IMR-90 (cell line): ENCODE data around the gene SPARCL1. TPM values are rescaled to one million over a fixed set of nuclear protein-coding genes. Genes with fewer than 3 reads are reported as not detected.

Experiments
- ATAC-seq: fragments of 200-7000 bp; cut with Tn5 transposase; 2 replicates; pipeline ENCODE4 v1.9.1; 2020; ENCODE audit warnings: low read depth, mild to moderate bottlenecking, moderate library complexity
- BruUV-seq: library from RNA; stranded (reverse); fragments of 400-500 nt; replicated peaks from 2 replicates; lab custom pipeline; 2021; lab: Mats Ljungman, UMichigan
- CTCF ChIA-PET: fragments of 300-600 bp; formaldehyde crosslinking; extraction: SDS; loops from one replicate; lab custom pipeline; 2021; ENCODE audit warnings: antibody characterized with exemption; lab: Yijun Ruan, JAX
- POLR2A ChIA-PET: fragments of 300-600 bp; sonication (Branson Sonifier 250); formaldehyde crosslinking; loops from one replicate; lab custom pipeline; 2022; ENCODE audit warnings: antibody characterized with exemption; ENCODE audit not compliant: unreplicated experiment; lab: Charles Lee
- DNase-seq: peaks from one replicate; pipeline ENCODE4 v3.0.0; 2013
- H2AFZ ChIP-seq: replicated peaks from 2 replicates; pipeline ENCODE3; 2013; ENCODE audit warnings: low read length, mild to moderate bottlenecking; ENCODE audit not compliant: poor library complexity
- H2AK5ac ChIP-seq: 2 replicates; pipeline ENCODE4 v1.6.1; 2013; ENCODE audit warnings: low read depth, low read length, inconsistent platforms
- H2AK9ac ChIP-seq: replicated peaks from 2 replicates; pipeline ENCODE3; 2013; ENCODE audit warnings: mild to moderate bottlenecking, low read depth, low read length, moderate library complexity; ENCODE audit not compliant: poor library complexity
- H2BK120ac ChIP-seq: 2 replicates; pipeline ENCODE4 v1.6.1; 2013; ENCODE audit warnings: low read depth, low read length, inconsistent platforms
- H2BK15ac ChIP-seq: 3 replicates; pipeline ENCODE4 v1.6.1; 2013; ENCODE audit warnings: low read depth, low read length, inconsistent platforms
- H2BK20ac ChIP-seq: 2 replicates; pipeline ENCODE4 v1.6.1; 2013; ENCODE audit warnings: low read depth, mild to moderate bottlenecking, inconsistent platforms, low read length, moderate library complexity
- H2BK5ac ChIP-seq: 2 replicates; pipeline ENCODE4 v1.6.1; 2013; ENCODE audit warnings: mild to moderate bottlenecking, low read depth, low read length, inconsistent platforms; ENCODE audit not compliant: poor library complexity, severe bottlenecking
- H3K14ac ChIP-seq: replicated peaks from 2 replicates; pipeline ENCODE4 v1.6.1; 2013; ENCODE audit warnings: low read depth, low read length, inconsistent platforms
- H3K18ac ChIP-seq: 2 replicates; pipeline ENCODE4 v1.6.1; 2013; ENCODE audit warnings: low read depth, low read length, control low read depth
- H3K23ac ChIP-seq: 2 replicates; pipeline ENCODE4 v1.6.1; 2013; ENCODE audit warnings: low read depth, low read length, inconsistent platforms
- H3K27ac ChIP-seq: 2 replicates; pipeline ENCODE4 v1.5.1; 2013; ENCODE audit warnings: mild to moderate bottlenecking, control low read depth, low read length; ENCODE audit not compliant: insufficient read depth
- H3K27me3 ChIP-seq: 2 replicates; pipeline ENCODE4 v1.6.1; 2013; ENCODE audit warnings: low read length; ENCODE audit not compliant: control insufficient read depth, insufficient read depth
- H3K36me3 ChIP-seq: 2 replicates; pipeline ENCODE4 v1.6.1; 2013; ENCODE audit warnings: low read length, mixed read lengths; ENCODE audit not compliant: control insufficient read depth, insufficient read depth
- H3K4ac ChIP-seq: 2 replicates; pipeline ENCODE4 v1.6.1; 2013; ENCODE audit warnings: low read depth, low read length, inconsistent platforms
- H3K4me1 ChIP-seq: 2 replicates; pipeline ENCODE4 v1.6.1; 2013; ENCODE audit warnings: low read length, mixed read lengths; ENCODE audit not compliant: control insufficient read depth, insufficient read depth
- H3K4me2 ChIP-seq: 2 replicates; pipeline ENCODE4 v1.6.1; 2013; ENCODE audit warnings: low read depth, mild to moderate bottlenecking, control low read depth, low read length, moderate library complexity
- H3K4me3 ChIP-seq: 2 replicates; pipeline ENCODE4 v1.5.1; 2013; ENCODE audit warnings: low read depth, mild to moderate bottlenecking, control low read depth, low read length, moderate library complexity; ENCODE audit not compliant: insufficient read depth
- H3K56ac ChIP-seq: 2 replicates; pipeline ENCODE4 v1.6.1; 2013; ENCODE audit warnings: low read length, inconsistent platforms; ENCODE audit not compliant: insufficient read depth; ENCODE audit errors: extremely low read depth
- H3K79me1 ChIP-seq, 2 experiments: 2 replicates each; pipeline ENCODE4 v1.6.1; 2013; ENCODE audit warnings: low read length in 2 of 2, inconsistent platforms in 1 of 2, low read depth in 1 of 2
- H3K9ac ChIP-seq: 2 replicates; pipeline ENCODE4 v1.6.1; 2013; ENCODE audit warnings: low read depth, low read length, control low read depth
- H3K9me1 ChIP-seq: 2 replicates; pipeline ENCODE4 v1.6.1; 2013; ENCODE audit warnings: low read length, inconsistent platforms; ENCODE audit not compliant: insufficient read depth
- H3K9me3 ChIP-seq: 2 replicates; pipeline ENCODE4 v1.6.1; 2013; ENCODE audit warnings: low read length; ENCODE audit not compliant: control insufficient read depth, insufficient read depth
- H4K20me1 ChIP-seq: 2 replicates; pipeline ENCODE4 v1.6.1; 2013; ENCODE audit warnings: low read length, inconsistent platforms; ENCODE audit not compliant: insufficient read depth
- H4K5ac ChIP-seq: 2 replicates; pipeline ENCODE4 v1.6.1; 2013; ENCODE audit warnings: mild to moderate bottlenecking, low read depth, low read length, control low read depth
- H4K8ac ChIP-seq, 2 experiments: 2 replicates each; pipeline ENCODE4 v1.6.1; 2013; ENCODE audit warnings: low read depth in 2 of 2, low read length in 2 of 2, control low read depth in 1 of 2, inconsistent platforms in 1 of 2
- H4K91ac ChIP-seq: 2 replicates; pipeline ENCODE4 v1.6.1; 2013; ENCODE audit warnings: low read depth, low read length, inconsistent platforms; ENCODE audit not compliant: insufficient read depth
- CEBPB ChIP-seq: IDR thresholded peaks from 2 replicates; pipeline ENCODE4 v1.6.1; 2012; ENCODE audit warnings: low read depth, low read length, improper control_type of control experiment
- MAZ ChIP-seq: IDR thresholded peaks from 2 replicates; pipeline ENCODE4 v1.6.1; 2012; ENCODE audit warnings: low read depth, mild to moderate bottlenecking, low read length, improper control_type of control experiment, moderate library complexity, borderline replicate concordance
- RFX5 ChIP-seq: IDR thresholded peaks from 2 replicates; pipeline ENCODE4 v1.8.0; 2012; ENCODE audit warnings: low read depth, mild to moderate bottlenecking, low read length, moderate library complexity
- SMC3 ChIP-seq: fragments of 150-350 bp; IDR thresholded peaks from 2 replicates; pipeline ENCODE4 v1.6.1; 2016; ENCODE audit warnings: low read depth, mild to moderate bottlenecking, antibody characterized with exemption, low read length, moderate library complexity
- WGBS, 2 experiments: methylation state at CpG; one replicate each; pipeline versions ENCODE4 v1.1.5 to v1.1.7; 2013; ENCODE audit warnings: missing lambda C conversion rate in 2 of 2; ENCODE audit not compliant: insufficient read length in 1 of 2; ENCODE audit errors: extremely low coverage in 2 of 2; 5-methylcytosine and 5-hydroxymethylcytosine counted together
- dilution Hi-C: fragments of 300-500 bp; cut with HindIII; formaldehyde crosslinking; loops from one replicate; pipeline ENCODE4 v1.14.3; 2018; ENCODE audit warnings: low sequenced_read_pairs; ENCODE audit not compliant: unreplicated experiment
- in situ Hi-C: fragments of 300-500 bp; cut with MboI; formaldehyde crosslinking; loops from 3 replicates; pipeline ENCODE4 v1.14.3; 2019; ENCODE audit warnings: low sequenced_read_pairs, inconsistent platforms, mixed read lengths
- intact Hi-C: fragments of 100-400 bp; cut with micrococcal nuclease; formaldehyde crosslinking; loops from 2 replicates; pipeline ENCODE4 v1.10.0; 2022
- polyA plus RNA-seq, 3 experiments: library from polyadenylated mRNA; depleted of rRNA; stranded (reverse); fragments of >200 nt; gene quantifications; 2 replicates each; pipeline ENCODE4 v1.2.3, GENCODE V29; 2012; ENCODE audit warnings: low replicate concordance in 1 of 3
- total RNA-seq: library from RNA; depleted of rRNA; stranded (reverse); fragments of >200 nt; gene quantifications from 2 replicates; pipeline ENCODE4 v1.2.3, GENCODE V29; 2012

SPARCL1 gene
- total and polyA plus RNA-seq, 2 of the 4 experiments (the other 2 are of a cell fraction), result not detected

DNA sequence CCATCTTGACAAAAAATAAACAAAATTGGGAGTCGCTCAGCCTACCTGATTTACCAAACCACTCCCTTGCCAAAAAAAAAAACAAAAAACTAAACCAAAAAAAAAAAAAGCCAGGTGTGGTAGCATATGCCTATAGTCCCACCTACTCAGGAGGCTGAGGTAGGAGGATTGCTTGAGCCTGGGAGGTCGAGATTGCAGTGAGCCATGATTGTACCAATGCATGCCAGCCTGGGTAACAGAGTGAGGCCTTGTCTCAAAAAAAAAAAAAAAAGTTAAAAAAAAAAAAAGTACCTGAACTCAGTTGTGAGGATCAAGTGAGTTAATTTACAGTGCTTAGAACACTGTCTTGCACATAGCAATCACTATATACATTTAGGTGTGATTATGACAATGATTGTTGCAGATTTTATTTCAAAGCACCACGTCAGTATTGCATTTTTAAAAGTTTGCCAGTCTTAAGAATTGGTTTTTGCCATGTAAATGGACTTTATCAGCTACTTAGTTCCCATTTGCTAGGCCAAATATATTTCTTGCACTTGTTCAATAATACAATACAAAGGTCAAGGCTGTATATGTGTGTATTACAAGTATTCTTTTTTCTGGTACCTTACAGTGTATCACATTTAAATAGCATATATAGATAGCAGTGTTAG, 102.2 kb downstream of the SPARCL1 start:
- no peak overlapping the region for H4K91ac ChIP-seq
- no peak overlapping the region for H3K14ac ChIP-seq
- no peak overlapping the region for H3K56ac ChIP-seq
- dilution Hi-C loops, result no loop called here
- H2BK5ac ChIP-seq, result no peak overlapping the region
- H2BK20ac ChIP-seq, result no peak overlapping the region
- H3K9me3 ChIP-seq, result no peaks in the 10 kb centered on the region
- H3K4me3 ChIP-seq, result no peak overlapping the region
- no peak overlapping the region for H2AK5ac ChIP-seq
- peaks cover 24 to 47% of the 10 kb centered on the region in 2 experiments for H3K79me1 ChIP-seq
- CTCF ChIA-PET, result interaction anchor here (0.6 kb wide), 1 partner anchor 181 kb away, joined by 4 read pairs; no protein-coding TSS in a partner anchor
- no peak overlapping the region for H2BK15ac ChIP-seq
- H3K27ac ChIP-seq, result no peak overlapping the region
- H3K4me1 ChIP-seq, result peaks cover 2% of the 10 kb centered on the region; the same call in 1 of the 2 replicates
- peaks cover 7% of the 10 kb centered on the region; the same call in 1 of the 2 replicates for H4K20me1 ChIP-seq
- no peak overlapping the region for H3K23ac ChIP-seq
- TF ChIP-seq CEBPB (no peak), RFX5 (no peak), SMC3 (no peak), MAZ (no peak)
- in situ Hi-C loops, result no loop called here
- no peak overlapping the region for H4K8ac ChIP-seq
- no peak overlapping the region for H3K9ac ChIP-seq
- intact Hi-C loops, result no loop called here
- H3K27me3 ChIP-seq, result no peaks in the 10 kb centered on the region
- no peak overlapping the region for H4K5ac ChIP-seq
- no peak overlapping the region for H3K18ac ChIP-seq
- WGBS, 2 experiments, result no CpG with 5 or more reads among the region's 3 CpGs
- no peak overlapping the region for H2AFZ ChIP-seq
- H3K4ac ChIP-seq, result no peak overlapping the region
- DNase-seq (no peak), ATAC-seq (no peak)
- no peaks in the 10 kb centered on the region for H3K36me3 ChIP-seq
- BruUV-seq, result no TSS peak
- H2BK120ac ChIP-seq, result no peak overlapping the region
- POLR2A ChIA-PET, result no interaction called here
- no peak overlapping the region for H2AK9ac ChIP-seq
- H3K4me2 ChIP-seq, result no peak overlapping the region
- H3K9me1 ChIP-seq, result no peaks in the 10 kb centered on the region; the same call in 1 of the 2 replicates
